ENCODE results near the gene LSP1.
"Not testable (repeated sequence)": the region's sequence is repeated elsewhere in the genome, so short reads cannot be mapped to it uniquely, and the experiment has no call there.

GRCh38 chr11:1875851-1876301, 23.0 kb downstream of the LSP1 start:
- not testable (repeated sequence) for TF ChIP-seq EP300 (IDR thresholded peaks at IDR 0.05); CTCF (IDR thresholded peaks at IDR 0.05); POLR2A (IDR thresholded peaks at IDR 0.05; ENCODE audit: low read depth); POLR2AphosphoS5 (IDR thresholded peaks at IDR 0.05)
